GM23338 (cell line): ENCODE data around the gene GRIK4. TPM values are rescaled to one million over a fixed set of nuclear protein-coding genes. Genes with fewer than 3 reads are reported as not detected.

Experiments
- ATAC-seq: fragments of 200-7000 bp; cut with Tn5 transposase; 3 replicates; pipeline ENCODE4 v1.9.1; 2020
- DNase-seq: peaks from one replicate; pipeline ENCODE4 v3.0.0-alpha.2; 2015; ENCODE audit warnings: low spot score
- H2AFZ ChIP-seq: fragments of 200-600 bp; sonication (generic); 2 replicates; pipeline ENCODE4 v1.8.0; 2016; ENCODE audit warnings: antibody characterized with exemption, mild to moderate bottlenecking, moderate library complexity
- H3F3A ChIP-seq: fragments of 200-600 bp; sonication (generic); replicated peaks from 2 replicates; pipeline ENCODE4 v1.8.0; 2017; ENCODE audit warnings: antibody characterized with exemption, mixed run types, low read depth
- H3K27ac ChIP-seq: fragments of 200-600 bp; sonication (generic); 2 replicates; pipeline ENCODE4 v1.6.1; 2016; ENCODE audit warnings: low read depth
- H3K27me3 ChIP-seq: fragments of 200-600 bp; sonication (generic); 2 replicates; pipeline ENCODE4 v1.8.0; 2016; ENCODE audit warnings: mild to moderate bottlenecking, mixed run types, moderate library complexity; ENCODE audit not compliant: insufficient read depth
- H3K36me3 ChIP-seq: fragments of 200-600 bp; sonication (generic); 2 replicates; pipeline ENCODE4 v1.8.0; 2016; ENCODE audit warnings: mild to moderate bottlenecking; ENCODE audit not compliant: insufficient read depth
- H3K4me1 ChIP-seq: fragments of 200-600 bp; sonication (generic); 2 replicates; pipeline ENCODE4 v1.8.0; 2016; ENCODE audit warnings: mild to moderate bottlenecking, moderate library complexity; ENCODE audit not compliant: insufficient read depth
- H3K4me2 ChIP-seq: fragments of 200-600 bp; sonication (generic); 2 replicates; pipeline ENCODE4 v1.7.1; 2017; ENCODE audit warnings: mixed run types
- H3K4me3 ChIP-seq: fragments of 200-600 bp; sonication (generic); 2 replicates; pipeline ENCODE4 v1.6.1; 2016; ENCODE audit warnings: mixed run types
- H3K79me2 ChIP-seq: fragments of 200-600 bp; sonication (generic); replicated peaks from 2 replicates; pipeline ENCODE4 v1.8.0; 2017; ENCODE audit warnings: mild to moderate bottlenecking; ENCODE audit not compliant: insufficient read depth
- H3K9me2 ChIP-seq: fragments of 200-600 bp; sonication (generic); 2 replicates; pipeline ENCODE4 v1.8.0; 2017; ENCODE audit not compliant: insufficient read depth
- H4K20me1 ChIP-seq: fragments of 200-600 bp; sonication (generic); replicated peaks from 2 replicates; pipeline ENCODE4 v1.8.0; 2017; ENCODE audit warnings: mild to moderate bottlenecking; ENCODE audit not compliant: insufficient read depth
- H3K27ac Mint-ChIP-seq: 2 replicates; pipeline ENCODE4 v1.8.0; 2020; ENCODE audit warnings: inconsistent platforms, mild to moderate bottlenecking, moderate library complexity, mixed read lengths
- H3K27me3 Mint-ChIP-seq: 3 replicates; pipeline ENCODE4 v1.8.0; 2022; ENCODE audit warnings: low read depth, mild to moderate bottlenecking, moderate library complexity, mixed read lengths, inconsistent platforms; ENCODE audit not compliant: insufficient read depth, poor library complexity
- H3K36me3 Mint-ChIP-seq: 3 replicates; pipeline ENCODE4 v1.8.0; 2021; ENCODE audit warnings: low read depth, mild to moderate bottlenecking, inconsistent platforms, moderate library complexity, mixed read lengths
- H3K4me1 Mint-ChIP-seq: 3 replicates; pipeline ENCODE4 v1.8.0; 2020; ENCODE audit warnings: mild to moderate bottlenecking, inconsistent platforms, mixed read lengths
- H3K4me3 Mint-ChIP-seq: 3 replicates; pipeline ENCODE4 v1.8.0; 2021; ENCODE audit warnings: moderate library complexity, mild to moderate bottlenecking, inconsistent platforms, mixed read lengths
- H3K9me3 Mint-ChIP-seq: 3 replicates; pipeline ENCODE4 v1.8.0; 2020; ENCODE audit warnings: moderate library complexity, mild to moderate bottlenecking, inconsistent platforms, mixed read lengths
- CREB1 ChIP-seq: fragments of 250-450 bp; sonication (Bioruptor Pico); IDR thresholded peaks from 2 replicates; pipeline ENCODE4 v1.5.0; 2020; ENCODE audit warnings: low read depth, mild to moderate bottlenecking, moderate library complexity
- EZH2 ChIP-seq: fragments of 200-600 bp; sonication (generic); IDR thresholded peaks from one replicate; pipeline ENCODE4 v1.8.0; 2017; ENCODE audit warnings: antibody characterized with exemption, mild to moderate bottlenecking, low read depth; ENCODE audit not compliant: unreplicated experiment
- EZH2phosphoT487 ChIP-seq: fragments of 200-600 bp; sonication (generic); IDR thresholded peaks from one replicate; pipeline ENCODE4 v1.8.1; 2018; ENCODE audit warnings: antibody characterized with exemption; ENCODE audit not compliant: unreplicated experiment
- JUNB ChIP-seq: IDR thresholded peaks from one replicate; pipeline ENCODE4 v1.6.1; 2016; ENCODE audit warnings: antibody characterized with exemption; ENCODE audit not compliant: unreplicated experiment
- NANOG ChIP-seq: IDR thresholded peaks from 2 replicates; pipeline ENCODE4 v1.6.1; 2016; ENCODE audit warnings: antibody characterized with exemption, borderline replicate concordance
- POLR2AphosphoS5 ChIP-seq: IDR thresholded peaks from 2 replicates; pipeline ENCODE4 v1.6.1; 2016; ENCODE audit warnings: antibody characterized with exemption, low read depth
- STAT1 ChIP-seq: IDR thresholded peaks from one replicate; pipeline ENCODE4 v1.6.1; 2016; ENCODE audit warnings: antibody characterized with exemption; ENCODE audit not compliant: unreplicated experiment
- ZNF114 ChIP-seq: fragments of 250-450 bp; sonication (Bioruptor Pico); IDR thresholded peaks from 2 replicates; pipeline ENCODE4 v1.5.0; 2020; ENCODE audit warnings: mild to moderate bottlenecking, moderate library complexity
- ZNF331 ChIP-seq: fragments of 250-450 bp; sonication (Bioruptor Pico); IDR thresholded peaks from 2 replicates; pipeline ENCODE4 v1.5.0; 2020; ENCODE audit warnings: low read depth, mild to moderate bottlenecking, moderate library complexity
- polyA plus RNA-seq: library from polyadenylated mRNA; unstranded; fragments of >200 nt; fragmentation: Nextera tagmentation; extraction: Ambion mirVana; gene quantifications from 2 replicates; pipeline ENCODE4 v1.2.1, GENCODE V29; 2016
- total RNA-seq: library from RNA; depleted of rRNA; stranded (reverse); fragments of >200 nt; shearing (Covaris generic); gene quantifications from 2 replicates; pipeline ENCODE4 v1.2.3, GENCODE V29; 2014
- TF ChIP-seq, protein P1 (sequence below), 2 experiments: fragments of 200-600 bp in 1 of 2; sonication (generic) in 1 of 2; conservative IDR thresholded peaks; 2 replicates each; pipeline versions ENCODE4 v1.5.1 to v1.6.1; 2016 to 2017; ENCODE audit warnings: antibody characterized with exemption in 2 of 2, low read depth in 2 of 2, mild to moderate bottlenecking in 2 of 2, moderate library complexity in 1 of 2
- TF ChIP-seq, protein P2 (sequence below): IDR thresholded peaks from 2 replicates; pipeline ENCODE4 v1.6.1; 2016; ENCODE audit warnings: antibody characterized with exemption
- TF ChIP-seq, protein P3 (sequence below): IDR thresholded peaks from one replicate; pipeline ENCODE4 v1.6.1; 2018; ENCODE audit warnings: antibody characterized with exemption; ENCODE audit not compliant: unreplicated experiment

The GRIK4 gene
- total and polyA plus RNA-seq, 2 experiments from 2014 or later = 0.63 to 2.2 TPM

DNA sequence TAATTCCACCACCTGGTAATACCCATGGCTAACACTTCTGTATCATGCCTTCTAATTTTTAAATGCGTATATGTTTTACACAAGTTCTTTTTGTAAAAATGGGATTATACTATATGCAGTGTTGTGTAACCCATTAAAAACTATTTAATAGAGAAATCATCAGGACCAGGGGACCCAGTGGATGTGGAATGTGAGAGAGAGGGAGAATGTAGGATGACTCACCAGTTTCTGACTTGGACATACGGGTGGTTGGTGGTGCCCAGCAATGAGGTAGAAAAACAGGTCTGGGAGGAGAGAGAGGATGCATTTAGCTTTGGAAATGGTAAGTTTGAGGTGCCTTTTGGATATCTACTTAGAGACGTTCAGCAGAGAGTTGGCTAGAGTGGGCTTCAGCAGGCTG, 400.4 kb downstream of the GRIK4 start (continued):
- no peak for TF ChIP-seq JUNB

DNA sequence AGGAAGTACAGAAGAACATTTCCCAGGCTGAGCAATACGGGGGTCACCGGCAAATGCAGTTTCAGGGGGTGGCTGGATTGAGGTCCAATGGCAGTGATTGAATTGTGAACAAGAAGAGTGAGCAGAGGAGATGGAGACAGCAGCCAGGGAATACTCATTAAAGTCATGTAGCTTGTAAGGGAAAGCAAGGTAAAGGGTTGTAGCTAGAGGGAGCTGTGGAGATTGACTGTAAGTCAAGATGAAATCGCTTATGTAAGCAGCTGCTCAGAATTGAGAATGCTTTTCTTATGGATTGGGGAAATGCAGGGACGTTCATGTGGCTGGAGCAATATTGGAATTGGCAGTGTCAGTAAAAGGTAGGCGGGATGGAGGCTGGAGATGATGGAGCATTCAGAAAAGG, 401.0 kb downstream of the GRIK4 start:
- Histone ChIP-seq H3K4me1 (no peaks in the 10 kb centered on the region), H3K9me2 (no peaks in the 10 kb centered on the region), H3K27ac (no peak overlapping the region), H3F3A (no peaks in the 10 kb centered on the region), H3K36me3 (no peaks in the 10 kb centered on the region), H3K4me3 (no peak overlapping the region), H4K20me1 (no peaks in the 10 kb centered on the region), H3K4me2 (no peak overlapping the region), H3K27me3 (no peaks in the 10 kb centered on the region), H2AFZ (no peak overlapping the region), H3K79me2 (no peaks in the 10 kb centered on the region)
- Mint-ChIP-seq H3K9me3 (no peaks in the 10 kb centered on the region), H3K36me3 (0 out of 3 replicates have a peak, but pooled peaks cover 3% of the 10 kb centered on the region), H3K27ac (no peak overlapping the region), H3K4me3 (no peak overlapping the region), H3K27me3 (peaks cover 2% of the 10 kb centered on the region), H3K4me1 (peaks cover 10% of the 10 kb centered on the region)
- ATAC-seq (peak; percentile 85), DNase-seq (peak; percentile 77)
- TF ChIP-seq, protein P1, sequence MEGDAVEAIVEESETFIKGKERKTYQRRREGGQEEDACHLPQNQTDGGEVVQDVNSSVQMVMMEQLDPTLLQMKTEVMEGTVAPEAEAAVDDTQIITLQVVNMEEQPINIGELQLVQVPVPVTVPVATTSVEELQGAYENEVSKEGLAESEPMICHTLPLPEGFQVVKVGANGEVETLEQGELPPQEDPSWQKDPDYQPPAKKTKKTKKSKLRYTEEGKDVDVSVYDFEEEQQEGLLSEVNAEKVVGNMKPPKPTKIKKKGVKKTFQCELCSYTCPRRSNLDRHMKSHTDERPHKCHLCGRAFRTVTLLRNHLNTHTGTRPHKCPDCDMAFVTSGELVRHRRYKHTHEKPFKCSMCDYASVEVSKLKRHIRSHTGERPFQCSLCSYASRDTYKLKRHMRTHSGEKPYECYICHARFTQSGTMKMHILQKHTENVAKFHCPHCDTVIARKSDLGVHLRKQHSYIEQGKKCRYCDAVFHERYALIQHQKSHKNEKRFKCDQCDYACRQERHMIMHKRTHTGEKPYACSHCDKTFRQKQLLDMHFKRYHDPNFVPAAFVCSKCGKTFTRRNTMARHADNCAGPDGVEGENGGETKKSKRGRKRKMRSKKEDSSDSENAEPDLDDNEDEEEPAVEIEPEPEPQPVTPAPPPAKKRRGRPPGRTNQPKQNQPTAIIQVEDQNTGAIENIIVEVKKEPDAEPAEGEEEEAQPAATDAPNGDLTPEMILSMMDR (conservative IDR thresholded peaks at IDR 0.05; ENCODE audit: low read depth in 2 of 2) = peak; percentile 56 to 67
- TF ChIP-seq STAT1 = no peak

DNA sequence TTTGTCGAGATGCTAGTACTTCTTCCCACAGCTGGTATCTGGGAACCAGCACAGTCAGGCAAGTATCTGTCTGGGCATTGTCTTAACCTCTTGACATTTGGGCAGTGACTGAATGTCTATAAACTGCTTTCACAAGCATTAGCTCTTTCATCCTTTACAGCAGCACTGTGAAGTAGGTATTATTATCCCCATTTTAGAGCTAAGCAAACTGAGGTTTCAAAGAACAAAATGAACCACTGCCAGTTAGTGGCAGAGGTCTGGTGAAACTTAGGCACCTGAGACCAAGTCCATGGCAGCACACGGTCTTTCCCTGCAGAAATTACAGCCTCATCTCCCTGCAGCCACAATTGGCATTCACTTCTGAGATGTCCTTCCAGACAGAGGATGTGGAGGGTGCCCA, 401.4 kb downstream of the GRIK4 start:
- Histone ChIP-seq H3K4me2 (no peak overlapping the region), H3K27ac (no peak overlapping the region), H3K4me1 (no peaks in the 10 kb centered on the region), H3K79me2 (no peaks in the 10 kb centered on the region), H3K27me3 (no peaks in the 10 kb centered on the region), H3K36me3 (no peaks in the 10 kb centered on the region), H2AFZ (no peak overlapping the region), H3K4me3 (no peak overlapping the region), H4K20me1 (no peaks in the 10 kb centered on the region), H3F3A (no peaks in the 10 kb centered on the region), H3K9me2 (no peaks in the 10 kb centered on the region)
- Mint-ChIP-seq H3K4me1 (peaks cover 10% of the 10 kb centered on the region), H3K9me3 (no peaks in the 10 kb centered on the region), H3K27ac (no peak overlapping the region), H3K36me3 (0 out of 3 replicates have a peak, but pooled peaks cover 3% of the 10 kb centered on the region), H3K4me3 (no peak overlapping the region), H3K27me3 (peaks cover 2% of the 10 kb centered on the region)
- DNase-seq (no peak), ATAC-seq (no peak)
- no peak for TF ChIP-seq NANOG
- TF ChIP-seq, protein P2, sequence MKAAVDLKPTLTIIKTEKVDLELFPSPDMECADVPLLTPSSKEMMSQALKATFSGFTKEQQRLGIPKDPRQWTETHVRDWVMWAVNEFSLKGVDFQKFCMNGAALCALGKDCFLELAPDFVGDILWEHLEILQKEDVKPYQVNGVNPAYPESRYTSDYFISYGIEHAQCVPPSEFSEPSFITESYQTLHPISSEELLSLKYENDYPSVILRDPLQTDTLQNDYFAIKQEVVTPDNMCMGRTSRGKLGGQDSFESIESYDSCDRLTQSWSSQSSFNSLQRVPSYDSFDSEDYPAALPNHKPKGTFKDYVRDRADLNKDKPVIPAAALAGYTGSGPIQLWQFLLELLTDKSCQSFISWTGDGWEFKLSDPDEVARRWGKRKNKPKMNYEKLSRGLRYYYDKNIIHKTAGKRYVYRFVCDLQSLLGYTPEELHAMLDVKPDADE = no peak
- TF ChIP-seq, protein P3, sequence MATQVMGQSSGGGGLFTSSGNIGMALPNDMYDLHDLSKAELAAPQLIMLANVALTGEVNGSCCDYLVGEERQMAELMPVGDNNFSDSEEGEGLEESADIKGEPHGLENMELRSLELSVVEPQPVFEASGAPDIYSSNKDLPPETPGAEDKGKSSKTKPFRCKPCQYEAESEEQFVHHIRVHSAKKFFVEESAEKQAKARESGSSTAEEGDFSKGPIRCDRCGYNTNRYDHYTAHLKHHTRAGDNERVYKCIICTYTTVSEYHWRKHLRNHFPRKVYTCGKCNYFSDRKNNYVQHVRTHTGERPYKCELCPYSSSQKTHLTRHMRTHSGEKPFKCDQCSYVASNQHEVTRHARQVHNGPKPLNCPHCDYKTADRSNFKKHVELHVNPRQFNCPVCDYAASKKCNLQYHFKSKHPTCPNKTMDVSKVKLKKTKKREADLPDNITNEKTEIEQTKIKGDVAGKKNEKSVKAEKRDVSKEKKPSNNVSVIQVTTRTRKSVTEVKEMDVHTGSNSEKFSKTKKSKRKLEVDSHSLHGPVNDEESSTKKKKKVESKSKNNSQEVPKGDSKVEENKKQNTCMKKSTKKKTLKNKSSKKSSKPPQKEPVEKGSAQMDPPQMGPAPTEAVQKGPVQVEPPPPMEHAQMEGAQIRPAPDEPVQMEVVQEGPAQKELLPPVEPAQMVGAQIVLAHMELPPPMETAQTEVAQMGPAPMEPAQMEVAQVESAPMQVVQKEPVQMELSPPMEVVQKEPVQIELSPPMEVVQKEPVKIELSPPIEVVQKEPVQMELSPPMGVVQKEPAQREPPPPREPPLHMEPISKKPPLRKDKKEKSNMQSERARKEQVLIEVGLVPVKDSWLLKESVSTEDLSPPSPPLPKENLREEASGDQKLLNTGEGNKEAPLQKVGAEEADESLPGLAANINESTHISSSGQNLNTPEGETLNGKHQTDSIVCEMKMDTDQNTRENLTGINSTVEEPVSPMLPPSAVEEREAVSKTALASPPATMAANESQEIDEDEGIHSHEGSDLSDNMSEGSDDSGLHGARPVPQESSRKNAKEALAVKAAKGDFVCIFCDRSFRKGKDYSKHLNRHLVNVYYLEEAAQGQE = no peak
- TF ChIP-seq, protein P1 (conservative IDR thresholded peaks at IDR 0.05; ENCODE audit: low read depth in 2 of 2) = no peak
- no peak for TF ChIP-seq ZNF114 (CRISPR knock-in tag)
- TF ChIP-seq JUNB = no peak
- TF ChIP-seq EZH2 = no peak
- no peak for TF ChIP-seq STAT1
- no peak for TF ChIP-seq EZH2phosphoT487
- TF ChIP-seq ZNF331 (CRISPR knock-in tag) = no peak
- TF ChIP-seq CREB1 = no peak
- TF ChIP-seq POLR2AphosphoS5 = no peak
